Breast epithelium (tissue), 3 donors: ENCODE measurements around the gene FARP2.

Experiments used
- POLR2AphosphoS5 ChIP-seq, 3 donors: sonication (generic); formaldehyde crosslinking; IDR thresholded peaks; one replicate each; pipeline ENCODE4 v1.6.1; 2017; ENCODE audit warnings: antibody characterized with exemption in 3 of 3
- TF ChIP-seq, protein P1 (sequence below), 3 donors: fragments of 450-650 bp; IDR thresholded peaks; one replicate each; pipeline ENCODE4 v1.5.1; 2016 to 2017; ENCODE audit warnings: antibody characterized with exemption in 3 of 3, mild to moderate bottlenecking in 3 of 3, moderate library complexity in 3 of 3

DNA sequence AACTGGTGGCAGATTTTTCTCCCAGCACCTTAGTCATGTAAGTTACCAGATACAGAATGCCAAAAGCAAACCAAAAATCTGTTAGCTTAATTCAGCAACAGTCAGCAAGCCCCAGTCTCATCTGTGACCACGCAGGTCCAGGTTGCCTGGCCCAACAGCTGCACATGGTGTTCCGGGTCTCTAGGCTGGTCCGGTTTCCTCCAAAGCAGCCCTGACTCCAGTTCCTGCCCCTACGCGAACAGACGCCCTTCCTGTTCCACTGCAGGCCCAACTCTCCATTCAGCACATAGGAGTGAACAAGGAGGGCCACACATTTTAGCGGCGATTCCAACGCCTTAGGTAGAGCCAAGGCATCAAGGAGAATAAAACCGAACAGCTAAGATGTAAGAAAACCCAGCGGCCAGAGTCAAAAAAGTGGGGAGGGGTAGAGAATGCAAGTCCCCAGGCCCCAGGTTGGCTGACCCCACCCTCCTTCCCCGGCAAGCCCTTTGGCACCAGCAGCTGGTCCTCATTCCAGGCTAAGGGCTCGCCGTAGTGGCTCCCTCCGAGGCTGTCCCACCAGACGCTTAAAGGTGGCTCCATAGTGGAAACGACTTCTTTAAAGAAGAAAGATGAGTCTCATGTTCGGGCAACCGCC, 150.8 kb downstream of the FARP2 start:
- TF ChIP-seq, protein P1, sequence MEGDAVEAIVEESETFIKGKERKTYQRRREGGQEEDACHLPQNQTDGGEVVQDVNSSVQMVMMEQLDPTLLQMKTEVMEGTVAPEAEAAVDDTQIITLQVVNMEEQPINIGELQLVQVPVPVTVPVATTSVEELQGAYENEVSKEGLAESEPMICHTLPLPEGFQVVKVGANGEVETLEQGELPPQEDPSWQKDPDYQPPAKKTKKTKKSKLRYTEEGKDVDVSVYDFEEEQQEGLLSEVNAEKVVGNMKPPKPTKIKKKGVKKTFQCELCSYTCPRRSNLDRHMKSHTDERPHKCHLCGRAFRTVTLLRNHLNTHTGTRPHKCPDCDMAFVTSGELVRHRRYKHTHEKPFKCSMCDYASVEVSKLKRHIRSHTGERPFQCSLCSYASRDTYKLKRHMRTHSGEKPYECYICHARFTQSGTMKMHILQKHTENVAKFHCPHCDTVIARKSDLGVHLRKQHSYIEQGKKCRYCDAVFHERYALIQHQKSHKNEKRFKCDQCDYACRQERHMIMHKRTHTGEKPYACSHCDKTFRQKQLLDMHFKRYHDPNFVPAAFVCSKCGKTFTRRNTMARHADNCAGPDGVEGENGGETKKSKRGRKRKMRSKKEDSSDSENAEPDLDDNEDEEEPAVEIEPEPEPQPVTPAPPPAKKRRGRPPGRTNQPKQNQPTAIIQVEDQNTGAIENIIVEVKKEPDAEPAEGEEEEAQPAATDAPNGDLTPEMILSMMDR (IDR thresholded peaks at IDR 0.05): no peak
- TF ChIP-seq POLR2AphosphoS5 (IDR thresholded peaks at IDR 0.05): no peak
